ENCODE measurements around the gene KAZN.

KAZN gene

DNA sequence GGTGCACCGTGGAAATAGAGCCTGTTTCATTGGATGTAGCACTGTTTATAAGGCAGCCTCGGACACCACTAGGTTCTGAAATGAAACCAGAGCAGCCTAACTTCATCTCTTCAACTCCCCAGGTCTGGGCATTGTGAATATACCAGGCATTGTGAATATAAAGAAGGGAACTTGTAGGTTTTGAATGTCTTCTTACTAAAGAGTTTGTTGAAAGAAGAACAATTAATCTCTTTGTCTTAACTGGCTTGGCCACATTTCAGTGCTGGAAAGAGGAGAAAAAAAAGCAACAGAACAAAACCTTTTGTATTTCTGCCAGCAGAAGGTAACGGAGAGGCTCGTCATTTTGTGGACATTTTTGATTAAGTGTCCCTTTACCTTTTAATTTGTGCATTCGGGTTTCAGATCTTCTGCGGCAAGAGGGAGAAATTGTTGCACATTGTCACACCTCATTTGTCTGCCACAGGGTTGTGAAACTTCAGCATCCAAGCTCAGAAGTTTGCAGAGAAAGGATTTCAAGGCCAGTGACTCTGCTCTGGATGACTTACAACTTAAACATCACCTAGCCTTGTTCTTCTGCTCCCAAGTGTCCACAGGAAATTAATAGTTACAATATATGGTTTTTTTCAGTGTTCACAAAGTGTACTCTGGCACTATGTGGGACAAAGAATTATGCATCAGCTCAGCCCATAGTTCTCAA is 158.3 kb downstream of the KAZN start:
- H3K4me1 ChIP-seq (ENCODE audit: control insufficient read depth in 1 of 2, insufficient read depth in 2 of 2, low read length in 2 of 2) = no peaks in the 10 kb centered on the region
- H3K9me3 ChIP-seq (ENCODE audit: control insufficient read depth in 1 of 2, low read length in 2 of 2) = no peaks in the 10 kb centered on the region
- H3K27ac ChIP-seq (ENCODE audit: low read depth, low read length) = no peak overlapping the region
- H3K36me3 ChIP-seq (ENCODE audit: control insufficient read depth in 1 of 2, insufficient read depth in 2 of 2, low read length in 2 of 2) = no peaks in the 10 kb centered on the region
- no peaks in the 10 kb centered on the region for H3K27me3 ChIP-seq (ENCODE audit: control insufficient read depth in 1 of 2, insufficient read depth in 2 of 2, low read length in 2 of 2)
- no peak overlapping the region for H3K9ac ChIP-seq (ENCODE audit: low read depth in 1 of 2, low read length in 2 of 2)
- no peak overlapping the region for H3K4me3 ChIP-seq (ENCODE audit: low read depth in 1 of 2, low read length in 2 of 2)

DNA sequence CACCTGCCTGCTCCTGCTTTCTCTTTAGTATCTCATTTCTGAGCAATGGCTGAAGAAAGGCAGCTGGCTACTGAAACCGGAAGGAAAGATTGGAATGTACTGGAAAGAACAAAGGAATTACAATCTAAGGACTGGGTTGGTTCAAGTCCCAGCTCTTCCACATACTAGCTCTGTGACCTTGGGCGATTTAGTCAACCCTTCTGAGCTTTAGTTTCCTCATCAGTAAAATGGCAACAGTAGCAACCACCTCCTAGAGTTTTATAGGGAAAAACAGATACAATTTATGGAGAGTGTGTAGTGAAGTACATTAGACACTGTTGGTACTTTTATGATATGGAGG is 158.8 kb downstream of the KAZN start:
- no peaks in the 10 kb centered on the region for H3K9me3 ChIP-seq (ENCODE audit: control insufficient read depth in 1 of 2, low read length in 2 of 2)
- H3K4me3 ChIP-seq (ENCODE audit: low read depth in 1 of 2, low read length in 2 of 2) = no peak overlapping the region
- H3K27ac ChIP-seq (ENCODE audit: low read depth, low read length) = no peak overlapping the region
- H3K9ac ChIP-seq (ENCODE audit: low read depth in 1 of 2, low read length in 2 of 2) = no peak overlapping the region
- no peaks in the 10 kb centered on the region for H3K4me1 ChIP-seq (ENCODE audit: control insufficient read depth in 1 of 2, insufficient read depth in 2 of 2, low read length in 2 of 2)
- no peaks in the 10 kb centered on the region for H3K36me3 ChIP-seq (ENCODE audit: control insufficient read depth in 1 of 2, insufficient read depth in 2 of 2, low read length in 2 of 2)
- H3K27me3 ChIP-seq (ENCODE audit: control insufficient read depth in 1 of 2, insufficient read depth in 2 of 2, low read length in 2 of 2) = no peaks in the 10 kb centered on the region

DNA sequence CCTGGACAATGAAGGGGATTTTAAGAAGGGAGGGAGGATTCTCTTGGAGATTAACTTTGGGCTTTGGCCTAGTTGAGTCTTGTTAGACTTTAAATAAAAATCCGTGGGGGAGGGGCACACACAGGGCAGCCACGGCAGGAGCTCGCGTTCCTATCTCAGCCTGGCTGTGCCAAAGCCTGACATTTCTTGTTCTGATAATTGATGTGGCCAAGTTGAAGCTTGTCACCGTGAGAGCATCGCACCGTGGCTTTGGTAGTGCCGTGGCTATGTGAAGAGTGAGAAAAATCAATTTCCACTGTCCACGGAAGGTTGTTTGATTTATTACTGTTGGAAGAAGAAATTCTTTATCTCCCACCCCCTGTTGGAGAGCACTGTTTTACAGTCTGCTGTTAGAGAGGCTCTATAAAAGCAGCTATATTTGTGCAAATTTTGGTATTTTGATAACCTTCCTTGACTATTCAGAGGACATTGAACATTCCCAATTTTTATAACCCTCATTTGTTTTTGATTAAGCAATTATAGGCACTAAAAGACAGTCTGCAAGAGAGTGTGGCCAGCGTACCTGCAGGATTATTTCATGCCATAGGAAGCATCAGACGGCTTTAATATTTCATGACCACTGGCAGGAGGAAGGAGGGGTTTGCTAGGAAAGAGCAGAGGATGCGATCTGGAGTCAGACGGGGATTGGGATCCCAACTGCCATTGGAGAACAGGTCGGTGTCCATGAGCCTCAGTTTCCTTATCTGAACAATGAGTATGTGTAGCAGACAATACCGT is 160.7 kb downstream of the KAZN start:
- no peak overlapping the region for H3K4me3 ChIP-seq (ENCODE audit: low read depth in 1 of 2, low read length in 2 of 2)
- no peaks in the 10 kb centered on the region for H3K27me3 ChIP-seq (ENCODE audit: control insufficient read depth in 1 of 2, insufficient read depth in 2 of 2, low read length in 2 of 2)
- H3K27ac ChIP-seq (ENCODE audit: low read depth, low read length) = no peak overlapping the region
- H3K9me3 ChIP-seq (ENCODE audit: control insufficient read depth in 1 of 2, low read length in 2 of 2) = no peaks in the 10 kb centered on the region
- H3K36me3 ChIP-seq (ENCODE audit: control insufficient read depth in 1 of 2, insufficient read depth in 2 of 2, low read length in 2 of 2) = no peaks in the 10 kb centered on the region
- no peak overlapping the region for H3K9ac ChIP-seq (ENCODE audit: low read depth in 1 of 2, low read length in 2 of 2)
- H3K4me1 ChIP-seq (ENCODE audit: control insufficient read depth in 1 of 2, insufficient read depth in 2 of 2, low read length in 2 of 2) = no peaks in the 10 kb centered on the region

DNA sequence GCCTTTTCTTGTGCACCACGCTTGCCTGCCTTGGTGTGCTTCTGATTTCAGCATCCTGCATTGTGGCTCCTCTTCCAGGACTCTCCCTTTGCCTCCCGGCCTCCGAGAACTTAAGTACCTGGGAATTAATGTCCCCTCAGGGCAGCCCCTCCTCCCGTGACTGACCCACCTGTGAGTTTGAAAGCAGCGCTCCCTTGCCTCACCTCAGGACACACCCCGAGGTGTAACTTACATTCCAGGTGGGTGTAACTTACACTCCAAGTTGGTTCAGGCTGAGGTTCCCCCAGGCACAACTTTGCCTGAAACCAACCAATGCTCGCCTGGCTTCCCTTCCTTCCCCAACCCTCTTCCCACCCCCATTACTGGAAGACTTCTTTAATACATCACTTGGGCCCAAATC is 161.4 kb downstream of the KAZN start:
- H3K9ac ChIP-seq (ENCODE audit: low read depth in 1 of 2, low read length in 2 of 2) = no peak overlapping the region
- no peaks in the 10 kb centered on the region for H3K9me3 ChIP-seq (ENCODE audit: control insufficient read depth in 1 of 2, low read length in 2 of 2)
- no peak overlapping the region for H3K4me3 ChIP-seq (ENCODE audit: low read depth in 1 of 2, low read length in 2 of 2)
- no peaks in the 10 kb centered on the region for H3K4me1 ChIP-seq (ENCODE audit: control insufficient read depth in 1 of 2, insufficient read depth in 2 of 2, low read length in 2 of 2)
- H3K27me3 ChIP-seq (ENCODE audit: control insufficient read depth in 1 of 2, insufficient read depth in 2 of 2, low read length in 2 of 2) = no peaks in the 10 kb centered on the region
- no peak overlapping the region for H3K27ac ChIP-seq (ENCODE audit: low read depth, low read length)
- no peaks in the 10 kb centered on the region for H3K36me3 ChIP-seq (ENCODE audit: control insufficient read depth in 1 of 2, insufficient read depth in 2 of 2, low read length in 2 of 2)

DNA sequence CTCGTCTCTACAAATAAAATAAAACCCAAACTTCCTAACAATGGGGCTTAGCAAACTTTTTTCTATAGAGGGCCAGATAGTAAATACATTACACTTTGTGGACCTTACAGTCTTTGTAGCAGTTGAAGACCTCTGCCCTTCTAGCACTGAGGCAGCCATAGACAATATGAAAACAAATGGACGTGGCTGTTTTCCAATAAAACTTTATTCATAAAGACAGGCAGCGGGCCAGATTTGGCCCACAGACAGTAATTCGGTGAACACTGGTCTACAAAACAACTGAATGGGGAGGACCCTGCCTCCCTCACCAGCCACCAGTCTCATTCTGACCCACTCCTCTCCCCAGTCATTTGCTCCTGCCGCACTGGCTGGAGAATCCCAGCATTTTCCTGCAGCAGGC is 162.3 kb downstream of the KAZN start:
- Histone ChIP-seq H3K4me1 (ENCODE audit: control insufficient read depth in 1 of 2, insufficient read depth in 2 of 2, low read length in 2 of 2) (no peaks in the 10 kb centered on the region), H3K4me3 (ENCODE audit: low read depth in 1 of 2, low read length in 2 of 2) (no peak overlapping the region), H3K9ac (ENCODE audit: low read depth in 1 of 2, low read length in 2 of 2) (no peak overlapping the region), H3K27me3 (ENCODE audit: control insufficient read depth in 1 of 2, insufficient read depth in 2 of 2, low read length in 2 of 2) (no peaks in the 10 kb centered on the region), H3K36me3 (ENCODE audit: control insufficient read depth in 1 of 2, insufficient read depth in 2 of 2, low read length in 2 of 2) (no peaks in the 10 kb centered on the region), H3K27ac (ENCODE audit: low read depth, low read length) (no peak overlapping the region), H3K9me3 (ENCODE audit: control insufficient read depth in 1 of 2, low read length in 2 of 2) (no peaks in the 10 kb centered on the region)

DNA sequence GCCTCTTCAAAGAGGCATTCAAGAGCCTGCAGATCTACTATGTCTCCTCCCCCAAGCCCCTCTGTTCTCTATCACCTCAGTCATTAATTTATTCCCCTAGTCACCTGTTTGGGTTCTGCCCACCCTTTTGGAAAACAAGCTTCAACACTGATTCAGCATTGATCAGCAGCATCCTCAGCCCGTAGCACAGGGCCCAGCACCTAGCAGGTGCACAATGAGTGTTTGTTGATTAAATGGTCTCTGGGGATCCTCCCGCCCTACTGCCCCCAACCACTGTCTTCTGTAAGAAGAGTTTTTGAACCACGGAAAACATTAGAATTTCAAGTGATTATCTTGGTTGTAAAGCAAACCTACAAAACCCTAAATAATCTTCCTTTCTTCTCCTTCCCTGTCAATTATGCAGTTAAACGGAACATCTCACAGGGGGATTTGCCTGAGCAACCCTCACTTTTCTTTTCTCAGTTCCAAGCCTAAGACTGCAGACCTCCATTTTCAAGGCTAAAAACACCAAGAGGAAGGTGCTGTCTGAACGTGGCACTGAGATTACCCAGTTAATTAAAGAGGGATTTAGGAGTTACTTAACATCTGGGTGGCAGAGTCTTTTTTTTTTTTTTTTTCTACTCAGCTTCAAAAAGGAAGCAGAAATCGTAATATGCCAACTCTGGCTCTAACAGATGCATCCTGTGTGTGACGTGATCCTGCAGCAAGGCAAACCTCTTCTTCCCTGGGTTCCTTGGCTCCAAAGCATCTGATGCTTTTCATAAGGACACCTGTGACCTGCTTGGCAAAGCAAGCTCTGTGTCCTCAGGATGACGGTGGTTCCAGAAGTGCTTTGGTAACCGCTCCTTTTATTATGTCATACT is 163.0 kb downstream of the KAZN start:
- no peak overlapping the region for H3K9ac ChIP-seq (ENCODE audit: low read depth in 1 of 2, low read length in 2 of 2)
- H3K36me3 ChIP-seq (ENCODE audit: control insufficient read depth in 1 of 2, insufficient read depth in 2 of 2, low read length in 2 of 2) = no peaks in the 10 kb centered on the region
- no peak overlapping the region for H3K4me3 ChIP-seq (ENCODE audit: low read depth in 1 of 2, low read length in 2 of 2)
- H3K27me3 ChIP-seq (ENCODE audit: control insufficient read depth in 1 of 2, insufficient read depth in 2 of 2, low read length in 2 of 2) = no peaks in the 10 kb centered on the region
- no peaks in the 10 kb centered on the region for H3K9me3 ChIP-seq (ENCODE audit: control insufficient read depth in 1 of 2, low read length in 2 of 2)
- H3K4me1 ChIP-seq (ENCODE audit: control insufficient read depth in 1 of 2, insufficient read depth in 2 of 2, low read length in 2 of 2) = no peaks in the 10 kb centered on the region
- H3K27ac ChIP-seq (ENCODE audit: low read depth, low read length) = no peak overlapping the region

DNA sequence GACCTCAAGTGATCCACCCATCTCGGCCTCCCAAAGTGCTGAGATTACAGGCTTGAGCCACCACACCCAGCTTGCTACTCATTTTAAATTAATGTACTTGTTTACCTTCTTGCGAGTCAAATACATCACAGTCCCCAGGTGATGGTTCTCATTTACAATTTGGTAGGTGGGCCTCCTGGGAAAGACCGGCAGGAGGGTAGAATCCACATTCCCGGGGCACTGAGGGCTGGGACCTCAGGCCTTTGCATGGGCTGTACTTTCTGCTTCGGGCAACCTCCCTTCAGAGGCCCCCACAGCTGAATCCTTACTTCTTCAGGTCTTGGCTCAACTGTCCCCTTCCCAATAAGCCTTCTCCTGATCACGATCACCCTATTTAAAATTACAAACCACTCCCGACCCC is 165.5 kb downstream of the KAZN start:
- no peak overlapping the region for H3K4me3 ChIP-seq (ENCODE audit: low read depth in 1 of 2, low read length in 2 of 2)
- no peaks in the 10 kb centered on the region for H3K27me3 ChIP-seq (ENCODE audit: control insufficient read depth in 1 of 2, insufficient read depth in 2 of 2, low read length in 2 of 2)
- H3K9ac ChIP-seq (ENCODE audit: low read depth in 1 of 2, low read length in 2 of 2) = no peak overlapping the region
- H3K27ac ChIP-seq (ENCODE audit: low read depth, low read length) = no peak overlapping the region
- H3K9me3 ChIP-seq (ENCODE audit: control insufficient read depth in 1 of 2, low read length in 2 of 2) = no peaks in the 10 kb centered on the region
- H3K36me3 ChIP-seq (ENCODE audit: control insufficient read depth in 1 of 2, insufficient read depth in 2 of 2, low read length in 2 of 2) = no peaks in the 10 kb centered on the region
- H3K4me1 ChIP-seq (ENCODE audit: control insufficient read depth in 1 of 2, insufficient read depth in 2 of 2, low read length in 2 of 2) = no peaks in the 10 kb centered on the region

DNA sequence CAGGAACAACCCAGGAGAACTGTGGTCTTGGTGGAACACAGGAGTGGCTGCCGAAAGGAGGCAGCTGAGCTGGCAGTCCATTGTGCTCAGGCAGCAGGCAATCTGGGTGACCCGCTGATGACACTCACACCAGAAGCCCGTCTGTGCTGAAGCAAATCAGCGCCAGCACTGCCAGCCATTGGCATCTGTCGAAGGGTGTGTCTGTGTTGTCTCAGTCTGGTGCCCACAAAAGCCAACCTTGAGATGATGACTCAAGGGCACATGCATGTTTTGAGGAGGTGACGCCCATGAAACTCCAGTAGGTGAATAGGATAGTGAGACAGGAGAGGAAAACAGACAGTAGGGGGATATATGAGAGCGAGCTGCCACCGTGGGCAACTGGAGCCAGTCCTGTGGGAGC is 167.3 kb downstream of the KAZN start:
- Histone ChIP-seq H3K9me3 (ENCODE audit: control insufficient read depth in 1 of 2, low read length in 2 of 2) (no peaks in the 10 kb centered on the region), H3K4me1 (ENCODE audit: control insufficient read depth in 1 of 2, insufficient read depth in 2 of 2, low read length in 2 of 2) (no peaks in the 10 kb centered on the region), H3K27me3 (ENCODE audit: control insufficient read depth in 1 of 2, insufficient read depth in 2 of 2, low read length in 2 of 2) (no peaks in the 10 kb centered on the region), H3K9ac (ENCODE audit: low read depth in 1 of 2, low read length in 2 of 2) (no peak overlapping the region), H3K27ac (ENCODE audit: low read depth, low read length) (no peak overlapping the region), H3K4me3 (ENCODE audit: low read depth in 1 of 2, low read length in 2 of 2) (no peak overlapping the region), H3K36me3 (ENCODE audit: control insufficient read depth in 1 of 2, insufficient read depth in 2 of 2, low read length in 2 of 2) (no peaks in the 10 kb centered on the region)

DNA sequence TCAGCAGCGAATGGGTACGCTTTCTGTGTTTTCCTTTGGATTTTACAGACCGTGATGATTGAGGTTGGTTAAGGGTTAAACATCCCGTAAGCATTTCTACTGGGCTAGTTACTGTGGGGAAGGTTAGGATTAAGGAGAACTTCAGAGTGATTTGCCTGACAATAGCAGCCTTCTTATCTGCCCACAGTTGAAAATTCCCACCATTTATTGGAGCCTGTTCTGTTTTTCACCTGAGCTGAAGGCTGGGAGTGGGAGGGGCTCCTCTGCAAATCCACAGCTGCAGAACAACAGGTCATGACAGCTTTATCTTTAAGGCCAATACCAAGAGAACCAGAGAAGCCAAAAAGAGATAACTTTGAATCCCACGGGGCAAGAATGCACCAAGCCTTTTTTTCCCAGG is 168.6 kb downstream of the KAZN start:
- no peak overlapping the region for H3K9ac ChIP-seq (ENCODE audit: low read depth in 1 of 2, low read length in 2 of 2)
- no peaks in the 10 kb centered on the region for H3K9me3 ChIP-seq (ENCODE audit: control insufficient read depth in 1 of 2, low read length in 2 of 2)
- H3K4me3 ChIP-seq (ENCODE audit: low read depth in 1 of 2, low read length in 2 of 2) = no peak overlapping the region
- no peaks in the 10 kb centered on the region for H3K36me3 ChIP-seq (ENCODE audit: control insufficient read depth in 1 of 2, insufficient read depth in 2 of 2, low read length in 2 of 2)
- no peaks in the 10 kb centered on the region for H3K27me3 ChIP-seq (ENCODE audit: control insufficient read depth in 1 of 2, insufficient read depth in 2 of 2, low read length in 2 of 2)
- no peaks in the 10 kb centered on the region for H3K4me1 ChIP-seq (ENCODE audit: control insufficient read depth in 1 of 2, insufficient read depth in 2 of 2, low read length in 2 of 2)
- no peak overlapping the region for H3K27ac ChIP-seq (ENCODE audit: low read depth, low read length)
